Gastroesophageal sphincter (tissue), 4 donors: ENCODE measurements around the gene SMLR1. TPM values are rescaled to one million over a fixed set of nuclear protein-coding genes. Genes with fewer than 3 reads are reported as not detected.

Experiments used
- ATAC-seq: fragments of 150-250 bp; one replicate; pipeline ENCODE4 v1.9.1; 2016; ENCODE audit warnings: mild to moderate bottlenecking, moderate library complexity
- H3K27ac ChIP-seq, 4 donors: fragments of 200-600 bp; sonication (generic) in 3 of 4; 1 replicate in 3 of 4; 2 replicates in 1 of 4; pipeline ENCODE4 v1.5.1; 2016 to 2019
- H3K27me3 ChIP-seq: fragments of 200-600 bp; sonication (generic); one replicate; pipeline ENCODE4 v1.5.1; 2019
- H3K36me3 ChIP-seq, 2 donors: fragments of 200-600 bp; sonication (generic); one replicate each; pipeline ENCODE4 v1.5.1; 2019; ENCODE audit warnings: control low read depth in 1 of 2
- H3K4me1 ChIP-seq, 3 donors: fragments of 200-600 bp; sonication (generic); 1 replicate in 2 of 3; 2 replicates in 1 of 3; pipeline ENCODE4 v1.5.1; 2016 to 2019; ENCODE audit warnings: control low read depth in 2 of 3
- H3K4me3 ChIP-seq, 2 donors: fragments of 200-600 bp; sonication (generic); one replicate each; pipeline ENCODE4 v1.5.1; 2019; ENCODE audit warnings: mild to moderate bottlenecking in 1 of 2, moderate library complexity in 1 of 2
- H3K9me3 ChIP-seq, 3 donors: fragments of 200-600 bp; sonication (generic); one replicate each; pipeline ENCODE4 v1.5.1; 2017 to 2019; ENCODE audit warnings: control low read depth in 2 of 3
- CTCF ChIP-seq, 4 experiments: fragments of 200-600 bp in 2 of 4; fragments of 450-650 bp in 2 of 4; sonication (generic) in 1 of 4; IDR thresholded peaks; one replicate each; pipeline ENCODE4 v1.5.1; 2017 to 2019; ENCODE audit warnings: antibody characterized with exemption in 4 of 4, mild to moderate bottlenecking in 2 of 4, moderate library complexity in 2 of 4
- EP300 ChIP-seq: sonication (generic); formaldehyde crosslinking; IDR thresholded peaks from one replicate; pipeline ENCODE4 v1.6.1; 2017; ENCODE audit warnings: antibody characterized with exemption, mild to moderate bottlenecking
- POLR2A ChIP-seq, 2 donors: fragments of 450-650 bp; IDR thresholded peaks; one replicate each; pipeline ENCODE4 v1.6.1; 2017; ENCODE audit warnings: antibody characterized with exemption in 2 of 2, mild to moderate bottlenecking in 2 of 2, moderate library complexity in 1 of 2
- POLR2AphosphoS5 ChIP-seq: sonication (generic); formaldehyde crosslinking; IDR thresholded peaks from one replicate; pipeline ENCODE4 v1.6.1; 2017; ENCODE audit warnings: antibody characterized with exemption
- WGBS, 2 donors: methylation state at CpG; one replicate each; pipeline ENCODE4 v1.1.5; 2018; ENCODE audit warnings: low coverage in 1 of 2; 5-methylcytosine and 5-hydroxymethylcytosine counted together
- total RNA-seq, 4 donors: library from RNA; depleted of rRNA; stranded (reverse); fragments of >200 nt; gene quantifications; one replicate each; pipeline ENCODE4 v1.1.0, GENCODE V29; 2016

SMLR1 gene
- total RNA-seq, 4 donors from 2014 or later: not detected

GRCh38 chr6:130826442-130827246, 562 bp upstream of the SMLR1 start:
- no peak for ATAC-seq
- H3K36me3 ChIP-seq: no peaks in the 10 kb centered on the region
- H3K4me3 ChIP-seq: no peak overlapping the region
- H3K4me1 ChIP-seq: no peaks in the 10 kb centered on the region
- no peaks in the 10 kb centered on the region for H3K27me3 ChIP-seq
- TF ChIP-seq CTCF (IDR thresholded peaks at IDR 0.05) (no peak), EP300 (no peak), POLR2AphosphoS5 (no peak), POLR2A (IDR thresholded peaks at IDR 0.05) (no peak)
- WGBS, 2 donors: 88 to 100% methylated on average over 4 of the region's 4 CpGs
- H3K27ac ChIP-seq: no peak overlapping the region
- H3K9me3 ChIP-seq: no peaks in the 10 kb centered on the region

- WGBS, 2 donors: 75 to 100% methylated on average over 4 of the region's 4 CpGs
- no peaks in the 10 kb centered on the region for H3K27me3 ChIP-seq
- ATAC-seq: no peak
These were observed 2.2 kb downstream of the SMLR1 start for GRCh38 chr6:130829333-130829910.

GRCh38 chr6:130831607-130832006, 4.4 kb downstream of the SMLR1 start:
- no peak for ATAC-seq
- TF ChIP-seq CTCF (IDR thresholded peaks at IDR 0.05) (no peak), POLR2AphosphoS5 (no peak), POLR2A (IDR thresholded peaks at IDR 0.05) (no peak), EP300 (no peak)
- Histone ChIP-seq H3K27me3 (no peaks in the 10 kb centered on the region), H3K4me3 (no peak overlapping the region), H3K9me3 (no peaks in the 10 kb centered on the region), H3K27ac (no peak overlapping the region), H3K36me3 (no peaks in the 10 kb centered on the region), H3K4me1 (no peaks in the 10 kb centered on the region)
- 52 to 59% methylated on average over 5 of the region's 5 CpGs for WGBS, 2 donors

More at GRCh38 chr6:130829333-130829910, 2.2 kb downstream of the SMLR1 start:
- no peaks in the 10 kb centered on the region for H3K36me3 ChIP-seq
- no peaks in the 10 kb centered on the region for H3K9me3 ChIP-seq
- H3K27ac ChIP-seq: no peak overlapping the region
- TF ChIP-seq POLR2AphosphoS5 (no peak), POLR2A (IDR thresholded peaks at IDR 0.05) (no peak), CTCF (IDR thresholded peaks at IDR 0.05) (no peak), EP300 (no peak)
- H3K4me3 ChIP-seq: no peak overlapping the region
- H3K4me1 ChIP-seq: no peaks in the 10 kb centered on the region

- no peak for TF ChIP-seq CTCF (IDR thresholded peaks at IDR 0.05)
- TF ChIP-seq POLR2A (IDR thresholded peaks at IDR 0.05): no peak
- TF ChIP-seq EP300: no peak
- no peak for ATAC-seq
- Histone ChIP-seq H3K4me1 (no peaks in the 10 kb centered on the region), H3K27ac (no peak overlapping the region), H3K36me3 (no peaks in the 10 kb centered on the region), H3K9me3 (no peaks in the 10 kb centered on the region), H3K4me3 (no peak overlapping the region), H3K27me3 (no peaks in the 10 kb centered on the region)
- WGBS, 2 donors: 83% methylated on average over 1 of the region's 1 CpG; no CpG with 5 or more reads in 1 of the 2 donors
These were observed 6.4 kb downstream of the SMLR1 start for GRCh38 chr6:130833569-130833968.
